Epithelial cell of proximal tubule (primary cell): ENCODE measurements around the gene CHD6. TPM values are rescaled to one million over a fixed set of nuclear protein-coding genes. Genes with fewer than 3 reads are reported as not detected.
"Not testable (repeated sequence)": the region's sequence is repeated elsewhere in the genome, so short reads cannot be mapped to it uniquely, and the experiment has no call there.

ENCODE experiments used
- DNase-seq: peaks from one replicate; pipeline ENCODE4 v3.0.0-alpha.2; 2011; ENCODE audit warnings: low read depth
- H3K4me3 ChIP-seq: 2 replicates; pipeline ENCODE4 v1.5.1; 2011; ENCODE audit warnings: low read depth, mild to moderate bottlenecking, low read length
- total RNA-seq: library from RNA; depleted of rRNA; stranded (reverse); fragments of >200 nt; gene quantifications from 2 replicates; pipeline ENCODE4 v1.2.3, GENCODE V29; 2015
- TF ChIP-seq, protein P1 (sequence below): conservative IDR thresholded peaks from 2 replicates; pipeline ENCODE4 v1.5.1; 2012; ENCODE audit warnings: low read depth, mild to moderate bottlenecking, low read length

CHD6 gene
- total RNA-seq, 1 donor from 2014 or later: 22.3 TPM

DNA sequence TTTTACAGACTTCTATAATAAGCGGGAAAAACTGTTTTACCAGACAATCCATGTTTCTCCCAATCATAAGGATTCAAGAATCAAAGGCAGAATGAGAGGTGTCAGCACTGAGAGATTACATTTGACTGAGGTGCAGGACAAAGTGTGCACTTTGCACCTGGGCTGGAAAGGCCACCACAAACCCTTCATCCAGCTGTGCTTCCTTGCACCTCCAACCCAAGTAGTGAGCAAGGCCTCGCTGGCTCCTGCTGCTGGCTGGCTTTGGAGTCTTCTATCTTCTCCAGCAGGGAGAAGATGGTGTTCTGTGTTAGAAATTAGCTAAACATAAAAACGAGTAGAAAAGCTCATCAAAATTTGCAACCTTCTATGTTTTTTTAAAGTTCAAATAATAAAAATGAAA is 77.7 kb downstream of the CHD6 start:
- TF ChIP-seq, protein P1, sequence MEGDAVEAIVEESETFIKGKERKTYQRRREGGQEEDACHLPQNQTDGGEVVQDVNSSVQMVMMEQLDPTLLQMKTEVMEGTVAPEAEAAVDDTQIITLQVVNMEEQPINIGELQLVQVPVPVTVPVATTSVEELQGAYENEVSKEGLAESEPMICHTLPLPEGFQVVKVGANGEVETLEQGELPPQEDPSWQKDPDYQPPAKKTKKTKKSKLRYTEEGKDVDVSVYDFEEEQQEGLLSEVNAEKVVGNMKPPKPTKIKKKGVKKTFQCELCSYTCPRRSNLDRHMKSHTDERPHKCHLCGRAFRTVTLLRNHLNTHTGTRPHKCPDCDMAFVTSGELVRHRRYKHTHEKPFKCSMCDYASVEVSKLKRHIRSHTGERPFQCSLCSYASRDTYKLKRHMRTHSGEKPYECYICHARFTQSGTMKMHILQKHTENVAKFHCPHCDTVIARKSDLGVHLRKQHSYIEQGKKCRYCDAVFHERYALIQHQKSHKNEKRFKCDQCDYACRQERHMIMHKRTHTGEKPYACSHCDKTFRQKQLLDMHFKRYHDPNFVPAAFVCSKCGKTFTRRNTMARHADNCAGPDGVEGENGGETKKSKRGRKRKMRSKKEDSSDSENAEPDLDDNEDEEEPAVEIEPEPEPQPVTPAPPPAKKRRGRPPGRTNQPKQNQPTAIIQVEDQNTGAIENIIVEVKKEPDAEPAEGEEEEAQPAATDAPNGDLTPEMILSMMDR: no peak
- no peak overlapping the region for H3K4me3 ChIP-seq

DNA sequence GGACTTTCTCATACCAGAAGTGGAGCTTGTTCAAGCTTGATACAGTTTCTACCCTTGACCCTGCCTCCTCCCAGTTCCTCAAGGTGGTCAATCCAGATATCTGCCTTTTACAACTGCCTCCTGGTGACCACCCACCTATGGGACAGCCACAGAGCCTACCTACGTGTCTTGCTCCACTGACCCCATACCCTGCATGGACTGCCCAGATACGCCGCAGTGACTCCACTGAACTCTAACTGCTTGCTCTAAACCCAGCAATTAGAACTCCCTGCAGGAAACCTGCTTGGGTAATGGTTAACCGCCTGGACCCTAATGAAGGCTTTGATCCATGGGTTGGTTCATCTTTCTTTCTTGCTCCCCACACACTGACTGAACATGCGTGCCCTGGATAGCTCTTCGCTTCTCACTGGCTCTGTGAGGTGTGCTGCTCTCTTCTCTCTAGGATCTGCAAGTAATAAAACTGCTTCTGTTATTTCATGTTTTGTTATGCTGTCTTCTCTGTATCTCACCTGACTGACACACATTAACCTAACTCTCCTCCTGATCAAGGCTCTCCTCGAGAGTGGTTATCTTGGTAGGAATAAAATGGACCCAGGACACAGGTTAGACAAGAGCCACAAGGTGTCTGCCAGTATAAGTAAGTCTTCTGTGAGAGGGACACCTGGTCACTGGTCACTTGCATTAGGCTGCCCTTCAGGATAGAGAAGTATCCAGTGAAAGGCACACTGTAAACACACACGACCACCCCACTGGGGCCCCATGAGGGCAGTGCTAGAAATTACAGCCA is 79.2 kb downstream of the CHD6 start:
- peak; percentile 62 for DNase-seq
- TF ChIP-seq, protein P1: peak; percentile 12

More for the DNA sequence above, 77.7 kb downstream of the CHD6 start:
- no peak for DNase-seq

DNA sequence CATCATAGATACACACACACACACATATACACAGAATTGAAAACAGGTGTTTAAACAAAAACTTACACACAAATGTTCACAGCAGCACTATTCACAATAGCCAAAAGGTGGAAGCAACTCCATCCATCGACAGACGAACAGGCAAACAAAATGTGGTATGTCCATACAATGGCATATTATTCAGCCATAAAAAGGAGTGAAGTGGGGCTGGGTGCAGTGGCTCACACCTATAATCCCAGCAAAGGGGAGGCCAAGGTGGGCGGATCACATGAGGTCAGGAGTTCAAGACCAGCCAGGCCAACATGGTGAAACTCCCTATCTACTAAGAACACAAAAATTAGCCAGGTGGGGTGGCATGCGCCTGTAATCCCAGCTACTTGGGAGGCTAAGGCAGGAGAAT is 80.3 kb downstream of the CHD6 start:
- no peak for DNase-seq
- TF ChIP-seq, protein P1: no peak
- no peak overlapping the region for H3K4me3 ChIP-seq

More for the DNA sequence above, 79.2 kb downstream of the CHD6 start:
- no peak overlapping the region for H3K4me3 ChIP-seq

DNA sequence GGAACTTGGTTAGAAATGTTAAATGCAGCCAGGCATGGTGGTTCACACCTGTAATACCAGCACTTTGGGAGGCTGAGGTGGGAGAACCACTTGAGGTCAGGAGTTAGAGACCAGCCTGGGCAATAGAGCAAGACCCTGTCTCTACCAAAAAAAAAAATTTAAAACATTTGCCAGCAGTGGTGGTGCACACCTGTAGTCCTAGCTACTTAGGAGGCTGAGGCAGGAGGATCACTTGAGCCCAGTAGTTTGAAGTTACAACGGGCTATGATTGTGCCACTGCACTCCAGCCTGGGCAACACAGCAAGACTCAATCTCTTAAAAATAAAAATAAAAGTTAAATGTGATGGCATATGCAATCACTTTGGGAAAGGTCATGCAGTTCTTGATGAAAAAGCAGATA is 82.6 kb downstream of the CHD6 start:
- not testable (repeated sequence) for H3K4me3 ChIP-seq, DNase-seq

DNA sequence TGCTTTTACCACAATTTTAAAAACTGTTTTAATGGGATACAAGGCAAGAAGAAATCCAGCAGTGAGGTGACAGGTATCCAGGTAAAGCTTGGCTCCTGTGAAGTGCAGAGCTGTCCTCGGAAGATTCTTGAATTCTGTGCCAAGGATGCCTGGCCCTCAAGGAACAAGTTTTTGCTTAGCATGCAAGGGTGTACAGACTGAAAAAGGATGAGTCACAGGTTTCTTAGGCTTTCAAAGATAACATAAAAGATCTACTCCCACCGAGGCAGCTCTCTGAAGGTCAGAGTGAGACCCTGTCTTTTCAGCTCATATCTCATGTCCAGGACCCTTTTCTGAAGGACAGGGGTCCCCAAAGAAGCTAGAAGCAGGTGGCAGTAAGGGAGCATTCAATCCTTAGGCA is 83.3 kb downstream of the CHD6 start:
- TF ChIP-seq, protein P1: no peak
- H3K4me3 ChIP-seq: no peak overlapping the region

DNA sequence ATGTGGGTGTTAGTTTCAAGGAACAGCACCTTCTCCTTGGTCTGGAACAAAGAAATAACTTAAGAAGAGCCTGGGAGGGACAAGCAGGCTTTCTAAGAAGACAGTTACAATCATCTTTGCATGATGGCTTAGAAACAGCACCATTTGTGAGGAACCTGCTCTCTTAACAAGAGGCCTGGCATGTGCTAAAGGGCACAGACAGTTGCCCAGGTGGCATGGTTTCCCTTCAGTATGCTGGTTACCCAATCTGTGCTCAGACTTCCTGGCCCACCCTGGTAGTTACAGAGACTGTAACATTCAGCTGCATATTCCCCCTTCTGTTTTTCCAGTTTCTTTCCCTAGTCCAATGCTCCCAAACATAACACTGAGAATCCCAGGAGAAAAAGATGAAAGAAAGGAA is 84.0 kb downstream of the CHD6 start:
- DNase-seq: no peak
- no peak overlapping the region for H3K4me3 ChIP-seq
- TF ChIP-seq, protein P1: no peak

More for the DNA sequence above, 83.3 kb downstream of the CHD6 start:
- DNase-seq: no peak

DNA sequence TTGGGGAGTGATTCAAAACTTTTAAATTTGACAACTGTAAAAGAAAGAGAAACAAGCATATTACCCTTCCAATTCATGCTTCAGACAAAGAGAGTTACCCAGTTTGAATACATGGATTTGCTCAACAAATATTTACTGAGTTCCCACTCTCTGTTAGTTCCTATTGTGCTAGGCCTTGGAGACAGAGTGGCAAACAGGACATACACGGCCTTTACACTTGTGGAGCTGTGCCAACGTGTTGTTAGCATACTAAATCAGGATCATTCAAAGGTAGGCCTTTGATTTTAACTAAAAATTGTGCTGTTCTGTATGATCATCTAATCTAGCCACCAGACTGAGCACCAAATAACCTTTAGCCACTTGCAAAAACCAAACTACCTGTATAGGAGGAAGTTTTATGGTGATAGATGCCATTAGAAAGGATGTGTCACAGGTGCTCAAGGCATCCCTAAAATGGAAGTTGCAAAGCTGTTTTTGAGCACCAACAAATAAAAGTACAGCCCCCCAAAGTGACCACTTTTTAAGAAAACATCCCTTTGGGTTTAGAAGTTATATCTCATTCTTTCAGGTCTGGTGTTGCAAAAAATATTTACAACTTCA is 84.5 kb downstream of the CHD6 start:
- DNase-seq: no peak
- TF ChIP-seq, protein P1: no peak
- no peak overlapping the region for H3K4me3 ChIP-seq
